GM12878 (cell line): ENCODE measurements around the gene IFT22. TPM values are rescaled to one million over a fixed set of nuclear protein-coding genes. Genes with fewer than 3 reads are reported as not detected.

ENCODE experiments used
- ATF7 ChIP-seq: fragments of 450-650 bp; IDR thresholded peaks from 2 replicates; pipeline ENCODE4 v1.6.1; 2016; ENCODE audit warnings: low read depth, mild to moderate bottlenecking
- CEBPB ChIP-seq, 2 experiments: fragments of 150-350 bp in 1 of 2; IDR thresholded peaks; 2 replicates each; pipeline ENCODE4 v1.6.1; 2012 to 2014; ENCODE audit warnings: low read depth in 2 of 2, low read length in 2 of 2, borderline replicate concordance in 1 of 2, inconsistent platforms in 1 of 2
- E2F8 ChIP-seq: fragments of 450-650 bp; IDR thresholded peaks from 2 replicates; pipeline ENCODE4 v1.6.1; 2018; ENCODE audit warnings: mild to moderate bottlenecking, low read depth, moderate library complexity; ENCODE audit not compliant: partially characterized antibody
- MTA3 ChIP-seq: IDR thresholded peaks from 2 replicates; pipeline ENCODE4 v1.6.1; 2012; ENCODE audit warnings: low read length, inconsistent platforms, borderline replicate concordance
- MYC ChIP-seq: IDR thresholded peaks from 2 replicates; pipeline ENCODE4 v1.6.1; 2011; ENCODE audit warnings: mild to moderate bottlenecking, low read length, moderate library complexity, inconsistent platforms; ENCODE audit not compliant: insufficient read depth, insufficient replicate concordance, insufficient read length, severe bottlenecking
- TAF1 ChIP-seq: IDR thresholded peaks from 2 replicates; pipeline ENCODE4 v1.6.1; 2011; ENCODE audit warnings: mild to moderate bottlenecking, low read depth, low read length, borderline replicate concordance
- YBX1 ChIP-seq: fragments of 450-650 bp; IDR thresholded peaks from 2 replicates; pipeline ENCODE4 v1.6.1; 2016; ENCODE audit warnings: antibody characterized with exemption
- ZBTB40 ChIP-seq: fragments of 450-650 bp; IDR thresholded peaks from 2 replicates; pipeline ENCODE4 v1.6.1; 2016; ENCODE audit warnings: mild to moderate bottlenecking, moderate library complexity, borderline replicate concordance
- polyA plus RNA-seq, 11 experiments: library from polyadenylated mRNA; depleted of rRNA in 4 of 11; unstranded in 6 of 11; stranded (reverse) in 5 of 11; fragments of >200 nt; fragmentation: Nextera tagmentation in 4 of 11; fragmentation: Illumina TruSeq in 1 of 11; extraction: Ambion mirVana in 4 of 11; extraction: Trizol in 1 of 11; gene quantifications; 1 replicate in 1 of 11; 2 replicates in 10 of 11; pipeline versions ENCODE4 v1.2.1 to v1.2.3, GENCODE V29; 2011 to 2016; ENCODE audit warnings: inconsistent platforms in 2 of 11, missing spikeins in 2 of 11, low read depth in 1 of 11
- total RNA-seq, 4 experiments: library from RNA; depleted of rRNA in 3 of 4; stranded (reverse); fragments of >200 nt in 3 of 4; fragmentation: Illumina TruSeq in 1 of 4; extraction: Trizol in 1 of 4; gene quantifications; 2 replicates each; pipeline versions ENCODE4 v1.2.1 to v1.2.3, GENCODE V29; 2013 to 2021

IFT22 gene
- total and polyA plus RNA-seq, 10 of the 15 experiments (the other 5 are each of a cell fraction or from before 2014, with no cell fraction given): 10.1 to 25.7 (median 19.0) TPM

GRCh38 chr7:101288439-101288838 is 33.2 kb downstream of the IFT22 start (continued):
- TF ChIP-seq CEBPB (IDR thresholded peaks at IDR 0.05; ENCODE audit: borderline replicate concordance in 1 of 2, low read depth in 2 of 2, low read length in 2 of 2): no peak
- TF ChIP-seq MTA3: no peak
- TF ChIP-seq MYC: no peak
- TF ChIP-seq E2F8: no peak
- TF ChIP-seq ZBTB40: no peak
- TF ChIP-seq YBX1: no peak
- no peak for TF ChIP-seq TAF1
- TF ChIP-seq ATF7: no peak
